Trophoblast cell (in vitro differentiated cells and primary cell): ENCODE measurements around the gene TEX28.
"Not testable (repeated sequence)": the region's sequence is repeated elsewhere in the genome, so short reads cannot be mapped to it uniquely, and the experiment has no call there.

Experiments used
- DNase-seq, 2 donors: peaks; one replicate each; pipeline ENCODE4 v3.0.0-alpha.2; 2016
- H2AFZ ChIP-seq: 2 replicates; pipeline ENCODE4 v1.6.1; 2013; ENCODE audit warnings: low read length, moderate library complexity, mild to moderate bottlenecking; ENCODE audit not compliant: insufficient read depth, poor library complexity
- H2AK5ac ChIP-seq: 2 replicates; pipeline ENCODE4 v1.6.1; 2013; ENCODE audit warnings: mild to moderate bottlenecking, low read length
- H2BK120ac ChIP-seq: 2 replicates; pipeline ENCODE4 v1.6.1; 2013; ENCODE audit warnings: low read length, mild to moderate bottlenecking, moderate library complexity; ENCODE audit not compliant: insufficient read depth, poor library complexity
- H2BK12ac ChIP-seq: 2 replicates; pipeline ENCODE4 v1.6.1; 2013; ENCODE audit warnings: mild to moderate bottlenecking, low read length, moderate library complexity
- H2BK5ac ChIP-seq: 2 replicates; pipeline ENCODE4 v1.6.1; 2013; ENCODE audit warnings: low read length, low read depth, moderate library complexity, mild to moderate bottlenecking; ENCODE audit not compliant: poor library complexity
- H3K14ac ChIP-seq: 2 replicates; pipeline ENCODE4 v1.6.1; 2013; ENCODE audit warnings: mild to moderate bottlenecking, low read length
- H3K18ac ChIP-seq: 2 replicates; pipeline ENCODE4 v1.6.1; 2013; ENCODE audit warnings: mild to moderate bottlenecking, low read length
- H3K23ac ChIP-seq: 2 replicates; pipeline ENCODE4 v1.6.1; 2013; ENCODE audit warnings: low read length
- H3K27ac ChIP-seq: 2 replicates; pipeline ENCODE4 v1.5.1; 2013; ENCODE audit warnings: low read depth, mild to moderate bottlenecking, inconsistent platforms, low read length, moderate library complexity
- H3K27me3 ChIP-seq: 2 replicates; pipeline ENCODE4 v1.6.1; 2013; ENCODE audit warnings: inconsistent platforms, mild to moderate bottlenecking, low read length, moderate library complexity; ENCODE audit not compliant: insufficient read depth
- H3K36me3 ChIP-seq, 2 experiments: 1 replicate in 1 of 2; 2 replicates in 1 of 2; pipeline ENCODE4 v1.6.1; 2013; ENCODE audit warnings: low read length in 2 of 2, mild to moderate bottlenecking in 2 of 2, moderate library complexity in 1 of 2; ENCODE audit not compliant: insufficient read depth in 2 of 2, control insufficient read depth in 1 of 2
- H3K4ac ChIP-seq: 2 replicates; pipeline ENCODE4 v1.6.1; 2013; ENCODE audit warnings: low read depth, mild to moderate bottlenecking, low read length, moderate library complexity
- H3K4me1 ChIP-seq, 2 experiments: 1 replicate in 1 of 2; 2 replicates in 1 of 2; pipeline ENCODE4 v1.6.1; 2013; ENCODE audit warnings: low read length in 2 of 2, mild to moderate bottlenecking in 2 of 2, moderate library complexity in 1 of 2; ENCODE audit not compliant: insufficient read depth in 2 of 2, control insufficient read depth in 1 of 2
- H3K4me2 ChIP-seq: 2 replicates; pipeline ENCODE4 v1.6.1; 2013; ENCODE audit warnings: inconsistent platforms, mild to moderate bottlenecking, low read length, moderate library complexity
- H3K4me3 ChIP-seq: 2 replicates; pipeline ENCODE4 v1.5.1; 2013; ENCODE audit warnings: mild to moderate bottlenecking, low read depth, low read length, inconsistent platforms
- H3K79me1 ChIP-seq: one replicate; pipeline ENCODE4 v1.6.1; 2013; ENCODE audit warnings: low read length
- H3K79me2 ChIP-seq: 2 replicates; pipeline ENCODE4 v1.6.1; 2013; ENCODE audit warnings: low read length, mild to moderate bottlenecking; ENCODE audit not compliant: control insufficient read depth, insufficient read depth, poor library complexity
- H3K9ac ChIP-seq: 2 replicates; pipeline ENCODE4 v1.6.1; 2013; ENCODE audit warnings: mild to moderate bottlenecking, low read length
- H3K9me3 ChIP-seq: 2 replicates; pipeline ENCODE4 v1.6.1; 2013; ENCODE audit warnings: low read depth, mild to moderate bottlenecking, control low read depth, inconsistent platforms, low read length; ENCODE audit not compliant: insufficient read depth
- H4K12ac ChIP-seq: 2 replicates; pipeline ENCODE4 v1.6.1; 2013; ENCODE audit warnings: low read depth, mild to moderate bottlenecking, low read length, moderate library complexity
- H4K8ac ChIP-seq: 2 replicates; pipeline ENCODE4 v1.6.1; 2013; ENCODE audit warnings: low read depth, mild to moderate bottlenecking, low read length, moderate library complexity
- H4K91ac ChIP-seq: one replicate; pipeline ENCODE4 v1.6.1; 2013; ENCODE audit warnings: low read depth, mild to moderate bottlenecking, low read length, moderate library complexity
- WGBS: extraction: QIAGEN DNeasy Blood & Tissue Kit; methylation state at CpG from one replicate; pipeline ENCODE4 v1.1.7; 2013; ENCODE audit warnings: missing lambda C conversion rate; ENCODE audit not compliant: insufficient read length, insufficient coverage; ENCODE audit errors: extremely low coverage; 5-methylcytosine and 5-hydroxymethylcytosine counted together

The TEX28 gene

DNA sequence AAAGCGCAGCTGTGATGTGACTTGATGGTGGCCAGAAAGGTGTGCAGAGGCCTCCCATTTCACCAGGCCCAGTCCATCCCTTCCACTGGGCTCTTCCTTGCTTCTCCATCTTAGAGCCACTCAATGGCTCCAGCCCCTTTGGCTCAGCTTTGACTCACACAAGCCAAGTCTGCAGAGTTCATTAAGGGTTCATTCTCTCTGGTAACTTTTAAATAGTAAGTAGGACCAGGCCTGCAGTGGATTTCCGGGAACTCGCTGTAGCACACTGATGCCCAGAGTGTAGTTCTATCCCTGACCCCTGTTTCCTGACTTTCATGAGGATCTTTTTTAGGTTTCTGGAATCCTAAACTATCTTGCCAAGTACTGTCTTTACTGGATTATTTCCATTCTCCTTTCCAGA is 63.5 kb downstream of the TEX28 start:
- H3K79me2 ChIP-seq, H2BK5ac ChIP-seq, H3K4me1 ChIP-seq, H2BK12ac ChIP-seq, H3K4me3 ChIP-seq, H3K9ac ChIP-seq, H4K8ac ChIP-seq, H3K79me1 ChIP-seq, H3K27me3 ChIP-seq, H3K36me3 ChIP-seq, H2AFZ ChIP-seq, H3K18ac ChIP-seq, H3K4ac ChIP-seq, H4K12ac ChIP-seq, H3K14ac ChIP-seq, H3K4me2 ChIP-seq, H4K91ac ChIP-seq, H2BK120ac ChIP-seq, H2AK5ac ChIP-seq, DNase-seq, H3K23ac ChIP-seq, H3K27ac ChIP-seq, H3K9me3 ChIP-seq: not testable (repeated sequence)
- WGBS: no CpG with 5 or more reads among the region's 3 CpGs

DNA sequence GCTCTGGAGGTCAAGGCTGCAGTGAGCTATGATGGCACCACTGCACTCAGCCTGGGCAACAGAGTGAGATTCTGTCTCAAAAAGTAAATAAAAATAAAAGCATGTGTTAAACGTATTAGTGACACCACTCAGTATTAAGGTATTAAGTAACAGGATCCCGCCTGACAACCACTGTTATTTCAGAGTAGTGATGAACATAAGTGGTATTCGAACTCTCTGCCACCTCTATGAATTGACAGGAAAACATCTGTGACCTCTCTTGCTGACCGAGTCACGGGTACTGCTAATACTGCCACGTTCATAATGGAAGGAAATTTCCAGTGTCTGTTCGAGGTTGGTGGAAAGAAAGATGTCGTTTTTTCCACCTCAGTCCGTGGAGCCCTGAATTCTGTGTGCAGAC is 68.2 kb downstream of the TEX28 start:
- not testable (repeated sequence) for H3K27me3 ChIP-seq, H3K36me3 ChIP-seq, H4K12ac ChIP-seq, H3K4me1 ChIP-seq, H2AK5ac ChIP-seq, H3K9ac ChIP-seq, H3K18ac ChIP-seq, H3K79me2 ChIP-seq, H4K8ac ChIP-seq, H3K14ac ChIP-seq, DNase-seq, H3K9me3 ChIP-seq, H3K27ac ChIP-seq, H3K23ac ChIP-seq, H2BK5ac ChIP-seq, H3K4me2 ChIP-seq, H3K79me1 ChIP-seq, H2BK120ac ChIP-seq, H2BK12ac ChIP-seq, H3K4ac ChIP-seq, H2AFZ ChIP-seq, H3K4me3 ChIP-seq, H4K91ac ChIP-seq
- no CpG with 5 or more reads among the region's 9 CpGs for WGBS

DNA sequence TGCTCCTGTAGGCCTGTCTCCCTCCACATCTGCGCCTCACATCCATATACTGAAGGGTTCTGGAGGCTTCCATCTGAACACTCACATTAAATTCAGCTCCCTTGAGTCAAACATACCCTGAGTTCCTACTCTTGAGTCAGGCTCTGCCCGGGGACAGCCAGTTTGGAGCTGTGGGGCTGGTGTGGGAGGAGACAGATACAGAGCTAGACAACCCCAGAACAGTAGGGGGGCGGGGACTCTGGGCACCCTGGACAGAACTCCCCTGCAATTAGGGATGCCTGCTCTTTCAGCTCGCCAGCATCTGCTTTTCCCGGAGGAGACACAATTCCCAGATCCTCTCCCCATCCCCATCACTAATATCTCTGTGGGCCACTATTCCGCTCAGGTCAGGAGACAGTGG is 69.6 kb downstream of the TEX28 start:
- not testable (repeated sequence) for H2BK12ac ChIP-seq, H3K79me1 ChIP-seq, H3K9me3 ChIP-seq, H3K36me3 ChIP-seq, H4K91ac ChIP-seq, H3K9ac ChIP-seq, H3K23ac ChIP-seq, H4K8ac ChIP-seq, H2BK5ac ChIP-seq, H3K14ac ChIP-seq, H3K4me3 ChIP-seq, H3K4me1 ChIP-seq, H3K4me2 ChIP-seq, H3K27ac ChIP-seq, H3K4ac ChIP-seq, H2BK120ac ChIP-seq, H3K79me2 ChIP-seq, H4K12ac ChIP-seq, H3K18ac ChIP-seq, H3K27me3 ChIP-seq, H2AK5ac ChIP-seq, DNase-seq, H2AFZ ChIP-seq
- no CpG with 5 or more reads among the region's 6 CpGs for whole genome bisulfite sequencing
